ENCODE results near the gene NLRP3.

Gene NLRP3

DNA sequence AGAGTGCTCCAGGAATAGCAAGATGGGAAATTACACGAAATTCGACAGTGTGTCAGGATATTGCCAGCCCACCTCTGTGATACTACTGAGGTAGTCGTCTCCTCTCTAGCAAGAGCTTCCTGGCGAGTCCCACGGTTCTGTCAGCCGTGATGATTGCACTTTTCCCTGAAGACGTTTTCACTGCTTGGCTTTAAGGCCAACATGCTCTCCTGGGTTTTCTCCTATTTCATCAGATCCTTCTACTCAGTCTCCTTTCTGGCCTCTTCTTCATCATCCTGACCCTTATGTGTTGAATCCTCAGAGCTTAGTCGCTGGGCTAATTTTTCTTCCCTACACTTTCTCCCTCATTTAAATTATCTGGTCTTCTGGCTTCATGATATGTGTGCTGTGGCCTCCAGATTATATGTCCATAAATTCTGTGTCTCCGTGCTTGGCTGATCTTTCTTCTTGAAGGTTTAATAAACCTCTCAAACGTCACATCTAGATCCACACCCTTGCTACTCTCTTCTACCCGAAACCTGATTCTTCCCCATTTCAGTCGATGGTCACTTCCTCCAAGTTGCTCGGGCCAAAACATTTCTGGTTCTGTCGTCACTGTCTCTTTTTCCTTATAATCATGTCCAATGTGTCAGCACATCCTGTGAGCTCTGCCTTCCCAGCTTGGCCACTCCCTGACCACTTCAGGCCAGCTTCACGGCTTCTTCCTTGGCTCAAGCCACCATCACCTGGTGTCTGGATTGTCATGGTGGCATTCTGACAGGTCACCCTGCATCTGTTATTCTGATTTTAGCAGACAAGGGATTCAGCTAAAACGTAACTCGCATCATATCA, 29.8 kb downstream of the NLRP3 start:
- Histone ChIP-seq H3K9me3 (replicated peaks in 1 of 11) (no peaks in the 10 kb centered on the region), H3K27ac (peak overlapping the region in 5 of 11 experiments; percentile 7 to 80 (median 66); a peak in 8 of 22 replicates), H3K4me2 (peak overlapping the region in 4 of 11 experiments; percentile 46 to 86 (median 78); a peak in 8 of 22 replicates), H3K4me3 (no peak overlapping the region), H4K20me1 (peaks cover 4 to 100% (median 95%) of the 10 kb centered on the region in 11 experiments; a peak in 20 of 22 replicates), H3K9ac (peak overlapping the region in 4 of 11 experiments; percentile 8 to 53 (median 46); a peak in 4 of 22 replicates), H3K27me3 (no peaks in the 10 kb centered on the region), H3K36me3 (peaks cover 96 to 100% (median 100%) of the 10 kb centered on the region in 11 experiments), H3K4me1 (peaks cover 0 to 70% (median 3%) of the 10 kb centered on the region in 10 experiments; a peak in 9 of 20 replicates)
- no peak for TF ChIP-seq Cebpa-rat (IDR thresholded peaks at IDR 0.05)

DNA sequence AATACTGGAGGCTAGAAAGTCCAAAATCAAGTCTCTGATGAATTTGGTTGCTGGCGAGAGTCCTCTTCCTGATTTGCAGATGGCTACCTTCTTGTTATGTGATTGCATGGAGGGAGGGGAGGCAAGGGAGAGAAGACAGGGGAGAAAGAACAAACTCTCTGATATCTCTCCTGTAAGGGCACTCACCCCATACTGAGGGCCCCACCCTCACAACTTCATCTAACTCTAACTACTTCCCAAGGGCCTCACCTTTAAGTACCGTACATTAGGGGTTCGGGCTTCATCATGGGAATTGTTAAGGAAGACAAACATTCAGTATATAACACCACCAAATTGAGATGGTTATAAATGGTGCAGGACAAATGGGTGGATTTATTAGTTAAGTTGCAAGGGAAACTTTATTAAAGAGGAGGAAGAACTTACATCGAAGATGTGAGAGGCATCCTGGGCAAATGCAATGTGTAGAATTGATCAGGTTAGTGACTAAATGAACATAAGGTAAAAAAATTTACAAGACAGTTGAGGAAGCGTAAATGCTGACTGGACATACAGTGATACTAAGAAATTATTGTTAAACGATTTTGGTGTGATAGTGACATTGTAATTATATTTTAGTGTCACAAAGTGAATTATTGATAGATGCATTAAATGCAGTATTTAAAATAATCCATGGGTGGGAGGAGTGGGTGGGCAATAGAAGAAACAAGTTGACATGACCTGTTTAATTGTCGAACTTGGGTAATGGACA, 31.4 kb downstream of the NLRP3 start:
- TF ChIP-seq Cebpa-rat (IDR thresholded peaks at IDR 0.05), result no peak
- no peaks in the 10 kb centered on the region for H3K9me3 ChIP-seq (replicated peaks in 1 of 11)
- H3K4me2 ChIP-seq, result peak overlapping the region in 3 of 11 experiments; percentile 75 to 86 (median 80); a peak in 5 of 22 replicates
- H3K36me3 ChIP-seq, result peaks cover 98 to 100% (median 100%) of the 10 kb centered on the region in 11 experiments
- peaks cover 0 to 70% (median 5%) of the 10 kb centered on the region in 10 experiments; a peak in 9 of 20 replicates for H3K4me1 ChIP-seq
- H3K4me3 ChIP-seq, result no peak overlapping the region
- H3K27me3 ChIP-seq, result no peaks in the 10 kb centered on the region
- H3K27ac ChIP-seq, result peak overlapping the region in 1 of 11 experiments; percentile 80; a peak in 1 of 22 replicates
- H4K20me1 ChIP-seq, result peaks cover 4 to 100% (median 96%) of the 10 kb centered on the region in 11 experiments; a peak in 20 of 22 replicates
- H3K9ac ChIP-seq, result no peak overlapping the region

DNA sequence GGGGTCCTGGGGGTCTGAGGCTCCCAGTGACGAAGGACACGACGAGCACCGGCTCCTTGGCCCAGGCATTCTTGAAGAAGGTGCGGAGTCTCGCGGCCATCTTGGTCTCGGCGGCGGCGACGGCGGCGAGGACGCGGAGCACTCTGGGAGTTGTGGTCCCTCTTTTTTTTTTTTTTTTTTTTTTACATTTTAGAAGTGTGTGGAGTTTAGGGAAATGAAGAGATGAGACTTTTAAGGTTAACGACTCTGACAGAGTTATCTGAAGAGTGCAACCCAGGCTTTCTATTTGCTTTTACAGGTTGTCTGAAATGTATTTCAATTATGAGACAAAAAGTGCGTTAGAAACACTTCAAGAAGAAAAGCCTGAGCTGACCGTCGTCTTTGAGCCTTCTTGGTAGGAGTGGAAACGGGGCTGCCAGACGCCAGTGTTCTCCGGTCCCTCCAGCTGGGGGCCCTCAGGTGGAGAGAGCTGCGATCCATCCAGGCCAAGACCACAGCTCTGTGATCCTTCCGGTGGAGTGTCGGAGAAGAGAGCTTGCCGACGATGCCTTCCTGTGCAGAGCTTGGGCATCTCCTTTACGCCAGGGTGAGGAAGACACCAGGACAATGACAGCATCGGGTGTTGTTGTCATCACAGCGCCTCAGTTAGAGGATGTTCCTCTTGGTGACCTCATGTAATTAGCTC, 32.3 kb downstream of the NLRP3 start:
- Histone ChIP-seq H3K27ac (no peak overlapping the region), H3K4me2 (no peak overlapping the region), H3K9ac (no peak overlapping the region), H4K20me1 (peaks cover 2 to 100% (median 96%) of the 10 kb centered on the region in 11 experiments; a peak in 20 of 22 replicates), H3K27me3 (no peaks in the 10 kb centered on the region), H3K4me3 (no peak overlapping the region), H3K9me3 (replicated peaks in 1 of 11) (no peaks in the 10 kb centered on the region), H3K4me1 (peaks cover 0 to 70% (median 9%) of the 10 kb centered on the region in 10 experiments; a peak in 9 of 20 replicates), H3K36me3 (peaks cover 89 to 98% (median 94%) of the 10 kb centered on the region in 11 experiments)
- TF ChIP-seq Cebpa-rat (IDR thresholded peaks at IDR 0.05), result no peak

DNA sequence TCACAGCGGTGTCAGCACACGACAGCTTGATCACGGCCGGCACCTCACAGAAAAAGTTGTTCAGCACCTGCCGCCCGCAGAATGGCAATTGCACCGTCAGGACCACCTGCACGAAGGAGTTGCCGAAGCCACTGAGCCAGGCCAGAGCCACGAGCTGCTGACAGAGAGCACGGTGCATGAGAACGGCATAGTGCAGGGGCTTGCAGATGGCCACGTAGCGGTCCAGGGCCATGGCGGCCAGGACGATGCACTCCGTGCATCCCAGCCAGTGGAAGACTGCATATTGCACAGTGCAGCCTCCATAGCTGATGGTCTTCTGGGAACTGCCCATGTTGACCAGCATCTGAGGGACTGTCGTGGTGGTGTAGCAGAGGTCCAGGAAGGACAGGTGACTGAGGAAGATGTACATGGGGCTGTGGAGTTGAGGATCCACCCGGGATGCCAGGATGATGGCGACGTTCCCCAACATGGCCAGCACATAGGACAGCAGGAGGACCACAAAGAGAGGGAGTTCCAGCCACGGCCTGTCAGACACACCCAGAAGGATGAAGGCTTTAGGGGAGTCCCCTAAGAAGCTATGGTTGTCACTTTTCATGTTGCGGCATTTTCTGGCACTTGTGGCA, 35.5 kb downstream of the NLRP3 start:
- H3K9me3 ChIP-seq (replicated peaks in 1 of 11), result no peaks in the 10 kb centered on the region
- no peaks in the 10 kb centered on the region for H3K27me3 ChIP-seq
- no peak overlapping the region for H3K4me2 ChIP-seq
- no peak overlapping the region for H3K4me3 ChIP-seq
- no peak overlapping the region for H3K27ac ChIP-seq
- H4K20me1 ChIP-seq, result peaks cover 0 to 93% (median 73%) of the 10 kb centered on the region in 11 experiments; a peak in 20 of 22 replicates
- no peak for TF ChIP-seq Cebpa-rat (IDR thresholded peaks at IDR 0.05)
- H3K4me1 ChIP-seq, result peaks cover 0 to 70% (median 16%) of the 10 kb centered on the region in 10 experiments; a peak in 11 of 20 replicates
- H3K9ac ChIP-seq, result no peak overlapping the region; a peak in 1 of 22 replicates
- peaks cover 56 to 65% (median 62%) of the 10 kb centered on the region in 11 experiments for H3K36me3 ChIP-seq

DNA sequence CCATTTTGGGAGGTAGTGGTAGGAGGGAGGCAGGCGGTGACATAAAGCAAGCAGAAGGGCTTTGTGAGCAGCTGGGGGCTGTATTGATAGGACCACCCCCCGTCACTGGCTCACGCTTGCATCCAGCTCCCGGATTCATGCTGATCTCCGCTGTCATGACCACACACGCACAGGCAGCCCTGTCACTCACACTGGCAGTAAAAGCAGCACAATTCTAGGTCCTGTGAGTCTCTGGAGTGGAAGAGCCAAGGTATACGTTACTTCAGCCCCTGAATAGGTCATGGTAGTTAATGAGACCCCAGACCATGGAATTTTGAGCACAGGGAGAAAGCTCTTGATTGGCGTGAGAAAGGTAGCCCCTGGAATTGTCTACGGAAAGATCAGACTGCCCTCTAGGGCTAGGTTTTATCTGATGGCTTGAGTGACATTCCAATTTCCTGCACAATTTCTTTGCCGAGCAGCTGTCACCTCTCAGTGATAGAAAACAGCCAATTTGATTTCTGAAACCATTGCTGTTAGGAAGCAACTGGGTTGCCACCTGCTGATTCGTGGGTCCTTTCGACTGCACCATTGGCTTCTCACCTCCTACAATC, 36.6 kb downstream of the NLRP3 start:
- H3K27ac ChIP-seq, result no peak overlapping the region; a peak in 1 of 22 replicates
- H3K9me3 ChIP-seq (replicated peaks in 1 of 11), result no peaks in the 10 kb centered on the region
- no peak overlapping the region for H3K4me3 ChIP-seq
- H3K4me2 ChIP-seq, result 0 out of 22 replicates have a peak overlapping the region, but pooled peaks of 1 of the 11 experiments have one; percentile 5
- peaks cover 46 to 55% (median 51%) of the 10 kb centered on the region in 11 experiments for H3K36me3 ChIP-seq
- peaks cover 0 to 82% (median 62%) of the 10 kb centered on the region in 11 experiments; a peak in 19 of 22 replicates for H4K20me1 ChIP-seq
- no peak for TF ChIP-seq Cebpa-rat (IDR thresholded peaks at IDR 0.05)
- H3K4me1 ChIP-seq, result peaks cover 0 to 70% (median 18%) of the 10 kb centered on the region in 10 experiments; a peak in 11 of 20 replicates
- peak overlapping the region in 1 of 11 experiments; percentile 13; a peak in 1 of 22 replicates for H3K9ac ChIP-seq
- no peaks in the 10 kb centered on the region for H3K27me3 ChIP-seq

DNA sequence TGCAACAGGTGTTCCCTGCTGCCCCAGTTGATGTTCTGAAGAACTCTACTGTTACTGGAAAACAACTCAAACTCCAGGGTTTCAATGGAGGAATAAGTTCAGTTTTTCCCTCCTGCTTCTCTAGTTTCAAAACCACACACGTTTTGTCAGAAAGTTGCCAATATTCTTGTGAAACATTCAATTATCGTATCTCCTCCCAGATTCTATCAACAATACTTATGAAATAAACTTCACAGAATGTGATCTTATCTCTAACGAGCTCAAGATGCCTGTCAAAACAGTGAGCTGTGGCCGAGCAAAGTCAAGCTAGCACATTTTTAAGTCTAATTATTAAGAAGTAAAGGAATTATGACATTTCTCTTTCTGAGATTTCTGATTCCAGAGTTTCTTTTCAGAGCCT, 37.3 kb downstream of the NLRP3 start:
- H3K9me3 ChIP-seq (replicated peaks in 1 of 11), result no peaks in the 10 kb centered on the region
- peaks cover 39 to 48% (median 44%) of the 10 kb centered on the region in 11 experiments for H3K36me3 ChIP-seq
- no peak for TF ChIP-seq Cebpa-rat (IDR thresholded peaks at IDR 0.05)
- H3K4me2 ChIP-seq, result no peak overlapping the region
- H4K20me1 ChIP-seq, result peaks cover 0 to 75% (median 55%) of the 10 kb centered on the region in 11 experiments; a peak in 19 of 22 replicates
- H3K27ac ChIP-seq, result peak overlapping the region in 1 of 11 experiments; percentile 20; a peak in 1 of 22 replicates
- H3K27me3 ChIP-seq, result no peaks in the 10 kb centered on the region
- no peak overlapping the region for H3K4me3 ChIP-seq
- peaks cover 0 to 75% (median 18%) of the 10 kb centered on the region in 10 experiments; a peak in 11 of 20 replicates for H3K4me1 ChIP-seq
- no peak overlapping the region for H3K9ac ChIP-seq

DNA sequence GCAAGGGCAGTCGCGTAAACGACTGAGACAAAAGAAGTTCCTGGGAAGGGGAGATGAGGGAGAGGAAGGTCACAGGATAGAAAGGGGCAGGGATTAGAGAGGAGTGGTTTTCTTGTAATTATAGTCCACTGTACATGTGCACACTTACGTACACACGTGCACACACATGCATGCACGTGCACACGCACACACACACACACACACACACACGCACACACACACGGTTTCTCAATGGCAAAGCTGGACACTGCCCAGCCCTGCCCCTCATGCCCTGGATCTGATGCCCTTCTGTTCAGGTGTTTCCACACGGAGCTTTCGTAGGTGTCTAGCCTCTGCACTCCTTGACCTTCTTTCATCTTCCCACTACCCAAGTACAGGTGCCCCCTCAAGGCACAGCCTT, 38.0 kb downstream of the NLRP3 start:
- Histone ChIP-seq H3K4me1 (peaks cover 0 to 78% (median 18%) of the 10 kb centered on the region in 10 experiments; a peak in 11 of 20 replicates), H3K4me2 (no peak overlapping the region; a peak in 1 of 22 replicates), H3K27me3 (no peaks in the 10 kb centered on the region), H4K20me1 (peaks cover 0 to 70% (median 50%) of the 10 kb centered on the region in 11 experiments; a peak in 18 of 22 replicates), H3K27ac (peak overlapping the region in 1 of 11 experiments; percentile 20; a peak in 2 of 22 replicates), H3K4me3 (no peak overlapping the region), H3K9ac (no peak overlapping the region), H3K9me3 (replicated peaks in 1 of 11) (no peaks in the 10 kb centered on the region), H3K36me3 (peaks cover 32 to 40% (median 37%) of the 10 kb centered on the region in 11 experiments)
- no peak for TF ChIP-seq Cebpa-rat (IDR thresholded peaks at IDR 0.05)

Data from BLaER1 treated with 17β-estradiol and CSF1 and Interleukin-3, amounts not matched to agents 10 nM and 100 nM (cell line).